HepG2 (cell line): ENCODE measurements around the gene EPHX1. TPM values are rescaled to one million over a fixed set of nuclear protein-coding genes. Genes with fewer than 3 reads are reported as not detected.

Source experiments
- NBN ChIP-seq: fragments of 450-650 bp; conservative IDR thresholded peaks from 2 replicates; pipeline ENCODE4 v1.6.1; 2017
- POGZ ChIP-seq: sonication (generic); formaldehyde crosslinking; IDR thresholded peaks from 2 replicates; pipeline ENCODE4 v1.4.0; 2020; ENCODE audit warnings: mild to moderate bottlenecking, missing genetic modification reagents
- ZBTB38 ChIP-seq: sonication (generic); formaldehyde crosslinking; IDR thresholded peaks from 2 replicates; pipeline ENCODE4 v1.5.1; 2020; ENCODE audit warnings: mild to moderate bottlenecking, missing genetic modification reagents
- polyA plus RNA-seq, 8 experiments: library from polyadenylated mRNA; depleted of rRNA in 3 of 8; stranded (reverse) in 7 of 8; unstranded in 1 of 8; fragments of >200 nt; fragmentation: Illumina TruSeq in 4 of 8; extraction: Trizol in 4 of 8; gene quantifications; 2 replicates each; pipeline versions ENCODE4 v1.2.1 to v1.2.3, GENCODE V29; 2011 to 2016; ENCODE audit warnings: low read depth in 4 of 8, missing spikeins in 1 of 8, mixed read lengths in 1 of 8; ENCODE audit not compliant: insufficient read depth in 1 of 8
- total RNA-seq, 5 experiments: library from RNA; depleted of rRNA; stranded (reverse); fragments of >200 nt; fragmentation: Illumina TruSeq; extraction: Trizol; gene quantifications; 2 replicates each; pipeline ENCODE4 v1.2.3, GENCODE V29; 2016; ENCODE audit warnings: low read depth in 1 of 5
- TF ChIP-seq, protein P1 (sequence below): sonication (generic); formaldehyde crosslinking; IDR thresholded peaks from 2 replicates; pipeline ENCODE4 v1.4.0; 2020; ENCODE audit warnings: missing genetic modification reagents
- TF ChIP-seq, protein P2 (sequence below): sonication (generic); formaldehyde crosslinking; IDR thresholded peaks from 2 replicates; pipeline ENCODE4 v1.8.1; 2023; ENCODE audit warnings: mild to moderate bottlenecking, inconsistent platforms, moderate library complexity, missing genetic modification reagents, borderline replicate concordance
- TF ChIP-seq, protein P3 (sequence below): IDR thresholded peaks from 2 replicates; pipeline ENCODE4 v1.6.1; 2016
- TF ChIP-seq, protein P4 (sequence below): sonication (generic); formaldehyde crosslinking; IDR thresholded peaks from 2 replicates; pipeline ENCODE4 v1.4.0; 2020; ENCODE audit warnings: mild to moderate bottlenecking, missing genetic modification reagents
- TF ChIP-seq, protein P5 (sequence below): sonication (generic); formaldehyde crosslinking; conservative IDR thresholded peaks from 2 replicates; pipeline ENCODE4 v1.4.0; 2020; ENCODE audit warnings: missing genetic modification reagents
- TF ChIP-seq, protein P6 (sequence below): sonication (generic); formaldehyde crosslinking; IDR thresholded peaks from 2 replicates; pipeline ENCODE4 v1.9.0; 2021; ENCODE audit warnings: mild to moderate bottlenecking, missing genetic modification reagents

The EPHX1 gene
- total and polyA plus RNA-seq, 2 of the 13 experiments (the other 11 are each of a cell fraction or from before 2014, with no cell fraction given), result 27.7 to 36.5 TPM

DNA sequence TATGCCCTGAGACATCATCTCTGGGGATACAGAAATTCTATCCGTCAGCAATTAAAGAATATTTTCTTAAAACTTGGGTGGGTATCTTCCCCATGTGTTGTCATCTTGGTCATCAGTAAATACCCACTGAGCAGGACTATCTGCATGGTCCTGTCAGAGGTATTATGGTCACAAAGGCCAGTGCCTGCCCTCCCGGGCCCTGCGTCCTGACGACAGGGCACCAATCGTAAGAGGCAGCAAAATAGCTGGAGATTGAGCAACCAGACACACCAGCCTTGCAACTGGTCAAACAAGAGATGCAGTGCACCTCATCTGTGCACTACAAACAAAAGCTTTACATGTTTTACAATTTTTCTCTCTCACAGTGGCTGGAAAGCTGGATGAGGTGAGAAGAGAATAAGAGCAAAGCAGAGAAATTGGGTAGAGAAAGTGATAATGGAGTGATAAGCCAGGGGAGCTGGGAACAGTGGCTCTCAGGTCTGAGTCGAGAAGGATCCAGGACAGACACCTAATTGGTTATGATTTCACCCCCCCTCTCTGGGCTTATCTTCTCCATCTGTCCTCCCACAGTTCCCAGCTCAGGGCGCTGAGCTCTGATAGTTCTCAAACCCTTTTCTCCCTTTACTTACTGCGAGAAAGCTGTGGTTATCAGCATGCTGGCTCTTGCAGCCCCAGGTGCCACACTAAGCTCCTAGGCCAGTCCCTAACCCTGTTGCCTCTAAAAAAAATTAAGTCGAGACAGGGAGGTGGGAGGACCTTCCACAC is 41.1 kb upstream of the EPHX1 start (continued):
- no peak for TF ChIP-seq POGZ (CRISPR knock-in tag)
- TF ChIP-seq, protein P1, sequence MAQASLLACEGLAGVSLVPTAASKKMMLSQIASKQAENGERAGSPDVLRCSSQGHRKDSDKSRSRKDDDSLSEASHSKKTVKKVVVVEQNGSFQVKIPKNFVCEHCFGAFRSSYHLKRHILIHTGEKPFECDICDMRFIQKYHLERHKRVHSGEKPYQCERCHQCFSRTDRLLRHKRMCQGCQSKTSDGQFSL (CRISPR knock-in tag), result peak; percentile 48
- TF ChIP-seq, protein P2, sequence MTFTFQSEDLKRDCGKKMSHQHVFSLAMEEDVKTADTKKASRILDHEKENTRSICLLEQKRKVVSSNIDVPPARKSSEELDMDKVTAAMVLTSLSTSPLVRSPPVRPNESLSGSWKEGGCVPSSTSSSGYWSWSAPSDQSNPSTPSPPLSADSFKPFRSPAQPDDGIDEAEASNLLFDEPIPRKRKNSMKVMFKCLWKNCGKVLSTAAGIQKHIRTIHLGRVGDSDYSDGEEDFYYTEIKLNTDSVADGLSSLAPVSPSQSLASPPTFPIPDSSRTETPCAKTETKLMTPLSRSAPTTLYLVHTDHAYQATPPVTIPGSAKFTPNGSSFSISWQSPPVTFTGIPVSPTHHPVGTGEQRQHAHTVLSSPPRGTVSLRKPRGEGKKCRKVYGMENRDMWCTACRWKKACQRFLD (CRISPR knock-in tag), result no peak
- TF ChIP-seq, protein P3, sequence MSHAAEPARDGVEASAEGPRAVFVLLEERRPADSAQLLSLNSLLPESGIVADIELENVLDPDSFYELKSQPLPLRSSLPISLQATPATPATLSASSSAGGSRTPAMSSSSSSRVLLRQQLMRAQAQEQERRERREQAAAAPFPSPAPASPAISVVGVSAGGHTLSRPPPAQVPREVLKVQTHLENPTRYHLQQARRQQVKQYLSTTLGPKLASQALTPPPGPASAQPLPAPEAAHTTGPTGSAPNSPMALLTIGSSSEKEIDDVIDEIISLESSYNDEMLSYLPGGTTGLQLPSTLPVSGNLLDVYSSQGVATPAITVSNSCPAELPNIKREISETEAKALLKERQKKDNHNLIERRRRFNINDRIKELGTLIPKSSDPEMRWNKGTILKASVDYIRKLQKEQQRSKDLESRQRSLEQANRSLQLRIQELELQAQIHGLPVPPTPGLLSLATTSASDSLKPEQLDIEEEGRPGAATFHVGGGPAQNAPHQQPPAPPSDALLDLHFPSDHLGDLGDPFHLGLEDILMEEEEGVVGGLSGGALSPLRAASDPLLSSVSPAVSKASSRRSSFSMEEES (CRISPR knock-in tag), result 0 out of 2 replicates have a peak, but pooled peaks have one; percentile 5
- TF ChIP-seq NBN, result no peak
- no peak for TF ChIP-seq ZBTB38 (CRISPR knock-in tag)
- TF ChIP-seq, protein P4, sequence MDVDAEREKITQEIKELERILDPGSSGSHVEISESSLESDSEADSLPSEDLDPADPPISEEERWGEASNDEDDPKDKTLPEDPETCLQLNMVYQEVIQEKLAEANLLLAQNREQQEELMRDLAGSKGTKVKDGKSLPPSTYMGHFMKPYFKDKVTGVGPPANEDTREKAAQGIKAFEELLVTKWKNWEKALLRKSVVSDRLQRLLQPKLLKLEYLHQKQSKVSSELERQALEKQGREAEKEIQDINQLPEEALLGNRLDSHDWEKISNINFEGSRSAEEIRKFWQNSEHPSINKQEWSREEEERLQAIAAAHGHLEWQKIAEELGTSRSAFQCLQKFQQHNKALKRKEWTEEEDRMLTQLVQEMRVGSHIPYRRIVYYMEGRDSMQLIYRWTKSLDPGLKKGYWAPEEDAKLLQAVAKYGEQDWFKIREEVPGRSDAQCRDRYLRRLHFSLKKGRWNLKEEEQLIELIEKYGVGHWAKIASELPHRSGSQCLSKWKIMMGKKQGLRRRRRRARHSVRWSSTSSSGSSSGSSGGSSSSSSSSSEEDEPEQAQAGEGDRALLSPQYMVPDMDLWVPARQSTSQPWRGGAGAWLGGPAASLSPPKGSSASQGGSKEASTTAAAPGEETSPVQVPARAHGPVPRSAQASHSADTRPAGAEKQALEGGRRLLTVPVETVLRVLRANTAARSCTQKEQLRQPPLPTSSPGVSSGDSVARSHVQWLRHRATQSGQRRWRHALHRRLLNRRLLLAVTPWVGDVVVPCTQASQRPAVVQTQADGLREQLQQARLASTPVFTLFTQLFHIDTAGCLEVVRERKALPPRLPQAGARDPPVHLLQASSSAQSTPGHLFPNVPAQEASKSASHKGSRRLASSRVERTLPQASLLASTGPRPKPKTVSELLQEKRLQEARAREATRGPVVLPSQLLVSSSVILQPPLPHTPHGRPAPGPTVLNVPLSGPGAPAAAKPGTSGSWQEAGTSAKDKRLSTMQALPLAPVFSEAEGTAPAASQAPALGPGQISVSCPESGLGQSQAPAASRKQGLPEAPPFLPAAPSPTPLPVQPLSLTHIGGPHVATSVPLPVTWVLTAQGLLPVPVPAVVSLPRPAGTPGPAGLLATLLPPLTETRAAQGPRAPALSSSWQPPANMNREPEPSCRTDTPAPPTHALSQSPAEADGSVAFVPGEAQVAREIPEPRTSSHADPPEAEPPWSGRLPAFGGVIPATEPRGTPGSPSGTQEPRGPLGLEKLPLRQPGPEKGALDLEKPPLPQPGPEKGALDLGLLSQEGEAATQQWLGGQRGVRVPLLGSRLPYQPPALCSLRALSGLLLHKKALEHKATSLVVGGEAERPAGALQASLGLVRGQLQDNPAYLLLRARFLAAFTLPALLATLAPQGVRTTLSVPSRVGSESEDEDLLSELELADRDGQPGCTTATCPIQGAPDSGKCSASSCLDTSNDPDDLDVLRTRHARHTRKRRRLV, result no peak
- TF ChIP-seq, protein P5, sequence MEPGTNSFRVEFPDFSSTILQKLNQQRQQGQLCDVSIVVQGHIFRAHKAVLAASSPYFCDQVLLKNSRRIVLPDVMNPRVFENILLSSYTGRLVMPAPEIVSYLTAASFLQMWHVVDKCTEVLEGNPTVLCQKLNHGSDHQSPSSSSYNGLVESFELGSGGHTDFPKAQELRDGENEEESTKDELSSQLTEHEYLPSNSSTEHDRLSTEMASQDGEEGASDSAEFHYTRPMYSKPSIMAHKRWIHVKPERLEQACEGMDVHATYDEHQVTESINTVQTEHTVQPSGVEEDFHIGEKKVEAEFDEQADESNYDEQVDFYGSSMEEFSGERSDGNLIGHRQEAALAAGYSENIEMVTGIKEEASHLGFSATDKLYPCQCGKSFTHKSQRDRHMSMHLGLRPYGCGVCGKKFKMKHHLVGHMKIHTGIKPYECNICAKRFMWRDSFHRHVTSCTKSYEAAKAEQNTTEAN (CRISPR knock-in tag), result peak; percentile 82; the same call in 1 of the 2 replicates
- TF ChIP-seq, protein P6, sequence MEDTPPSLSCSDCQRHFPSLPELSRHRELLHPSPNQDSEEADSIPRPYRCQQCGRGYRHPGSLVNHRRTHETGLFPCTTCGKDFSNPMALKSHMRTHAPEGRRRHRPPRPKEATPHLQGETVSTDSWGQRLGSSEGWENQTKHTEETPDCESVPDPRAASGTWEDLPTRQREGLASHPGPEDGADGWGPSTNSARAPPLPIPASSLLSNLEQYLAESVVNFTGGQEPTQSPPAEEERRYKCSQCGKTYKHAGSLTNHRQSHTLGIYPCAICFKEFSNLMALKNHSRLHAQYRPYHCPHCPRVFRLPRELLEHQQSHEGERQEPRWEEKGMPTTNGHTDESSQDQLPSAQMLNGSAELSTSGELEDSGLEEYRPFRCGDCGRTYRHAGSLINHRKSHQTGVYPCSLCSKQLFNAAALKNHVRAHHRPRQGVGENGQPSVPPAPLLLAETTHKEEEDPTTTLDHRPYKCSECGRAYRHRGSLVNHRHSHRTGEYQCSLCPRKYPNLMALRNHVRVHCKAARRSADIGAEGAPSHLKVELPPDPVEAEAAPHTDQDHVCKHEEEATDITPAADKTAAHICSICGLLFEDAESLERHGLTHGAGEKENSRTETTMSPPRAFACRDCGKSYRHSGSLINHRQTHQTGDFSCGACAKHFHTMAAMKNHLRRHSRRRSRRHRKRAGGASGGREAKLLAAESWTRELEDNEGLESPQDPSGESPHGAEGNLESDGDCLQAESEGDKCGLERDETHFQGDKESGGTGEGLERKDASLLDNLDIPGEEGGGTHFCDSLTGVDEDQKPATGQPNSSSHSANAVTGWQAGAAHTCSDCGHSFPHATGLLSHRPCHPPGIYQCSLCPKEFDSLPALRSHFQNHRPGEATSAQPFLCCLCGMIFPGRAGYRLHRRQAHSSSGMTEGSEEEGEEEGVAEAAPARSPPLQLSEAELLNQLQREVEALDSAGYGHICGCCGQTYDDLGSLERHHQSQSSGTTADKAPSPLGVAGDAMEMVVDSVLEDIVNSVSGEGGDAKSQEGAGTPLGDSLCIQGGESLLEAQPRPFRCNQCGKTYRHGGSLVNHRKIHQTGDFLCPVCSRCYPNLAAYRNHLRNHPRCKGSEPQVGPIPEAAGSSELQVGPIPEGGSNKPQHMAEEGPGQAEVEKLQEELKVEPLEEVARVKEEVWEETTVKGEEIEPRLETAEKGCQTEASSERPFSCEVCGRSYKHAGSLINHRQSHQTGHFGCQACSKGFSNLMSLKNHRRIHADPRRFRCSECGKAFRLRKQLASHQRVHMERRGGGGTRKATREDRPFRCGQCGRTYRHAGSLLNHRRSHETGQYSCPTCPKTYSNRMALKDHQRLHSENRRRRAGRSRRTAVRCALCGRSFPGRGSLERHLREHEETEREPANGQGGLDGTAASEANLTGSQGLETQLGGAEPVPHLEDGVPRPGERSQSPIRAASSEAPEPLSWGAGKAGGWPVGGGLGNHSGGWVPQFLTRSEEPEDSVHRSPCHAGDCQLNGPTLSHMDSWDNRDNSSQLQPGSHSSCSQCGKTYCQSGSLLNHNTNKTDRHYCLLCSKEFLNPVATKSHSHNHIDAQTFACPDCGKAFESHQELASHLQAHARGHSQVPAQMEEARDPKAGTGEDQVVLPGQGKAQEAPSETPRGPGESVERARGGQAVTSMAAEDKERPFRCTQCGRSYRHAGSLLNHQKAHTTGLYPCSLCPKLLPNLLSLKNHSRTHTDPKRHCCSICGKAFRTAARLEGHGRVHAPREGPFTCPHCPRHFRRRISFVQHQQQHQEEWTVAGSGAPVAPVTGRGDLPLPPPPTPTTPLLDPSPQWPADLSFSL (CRISPR knock-in tag), result 0 out of 2 replicates have a peak, but pooled peaks have one; percentile 16
